ENCODE measurements around the gene ELP5. TPM values are rescaled to one million over a fixed set of nuclear protein-coding genes. Genes with fewer than 3 reads are reported as not detected.
A peak's percentile ranks its signal among the peaks of the same experiment; 100 is the strongest.

ELP5 gene
- polyA plus RNA-seq, 4 donors = 45.9 to 53.5 (median 48.1) TPM

DNA sequence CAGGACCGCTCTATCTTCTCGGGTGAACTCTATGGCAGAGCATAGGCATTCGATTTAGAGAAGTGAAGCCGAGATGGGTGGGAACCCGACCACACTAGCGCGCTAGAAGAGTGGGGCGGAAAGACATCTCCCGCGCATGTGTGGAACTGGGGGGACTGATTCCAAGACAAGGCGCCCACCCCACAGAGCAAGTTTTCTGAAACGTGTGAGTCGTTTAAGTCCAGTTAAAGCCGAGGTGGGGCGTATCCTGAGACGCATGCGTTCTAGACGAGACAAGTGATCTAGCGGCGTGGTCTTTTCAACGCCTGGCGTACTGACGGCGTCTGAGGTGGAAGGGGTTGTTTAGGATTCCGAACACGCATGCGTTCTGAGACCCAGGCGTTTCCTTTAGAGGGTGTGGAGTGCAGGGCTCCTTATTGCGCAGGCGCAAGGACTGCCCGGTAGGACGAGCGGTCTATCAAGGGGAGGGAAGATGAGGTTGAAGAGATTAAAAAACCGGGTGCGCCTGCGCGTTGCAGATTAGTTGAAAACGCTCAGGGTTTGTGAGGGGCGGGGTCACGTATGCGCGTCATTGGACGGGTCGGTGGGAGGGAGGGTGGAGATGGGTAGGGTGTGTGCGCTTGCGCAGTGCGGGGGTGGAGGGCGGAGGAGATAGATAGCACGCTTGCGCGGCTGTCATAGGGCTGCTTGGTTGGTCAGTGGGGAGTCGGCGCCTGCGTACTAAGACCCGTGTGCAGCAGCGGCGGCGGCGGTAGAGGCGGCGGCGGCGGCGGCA is 55.1 kb downstream of the ELP5 start, which contains the start of gene EIF5A:
Gene EIF5A, plus strand, starts transcription at position 718 of the 775 bp plus-strand sequence. CDS start 2,008 bp downstream, outside the sequence.
- DNase-seq (ENCODE audit: low read depth in 4 of 4, low spot score in 3 of 4) = peak; percentile 100

DNA sequence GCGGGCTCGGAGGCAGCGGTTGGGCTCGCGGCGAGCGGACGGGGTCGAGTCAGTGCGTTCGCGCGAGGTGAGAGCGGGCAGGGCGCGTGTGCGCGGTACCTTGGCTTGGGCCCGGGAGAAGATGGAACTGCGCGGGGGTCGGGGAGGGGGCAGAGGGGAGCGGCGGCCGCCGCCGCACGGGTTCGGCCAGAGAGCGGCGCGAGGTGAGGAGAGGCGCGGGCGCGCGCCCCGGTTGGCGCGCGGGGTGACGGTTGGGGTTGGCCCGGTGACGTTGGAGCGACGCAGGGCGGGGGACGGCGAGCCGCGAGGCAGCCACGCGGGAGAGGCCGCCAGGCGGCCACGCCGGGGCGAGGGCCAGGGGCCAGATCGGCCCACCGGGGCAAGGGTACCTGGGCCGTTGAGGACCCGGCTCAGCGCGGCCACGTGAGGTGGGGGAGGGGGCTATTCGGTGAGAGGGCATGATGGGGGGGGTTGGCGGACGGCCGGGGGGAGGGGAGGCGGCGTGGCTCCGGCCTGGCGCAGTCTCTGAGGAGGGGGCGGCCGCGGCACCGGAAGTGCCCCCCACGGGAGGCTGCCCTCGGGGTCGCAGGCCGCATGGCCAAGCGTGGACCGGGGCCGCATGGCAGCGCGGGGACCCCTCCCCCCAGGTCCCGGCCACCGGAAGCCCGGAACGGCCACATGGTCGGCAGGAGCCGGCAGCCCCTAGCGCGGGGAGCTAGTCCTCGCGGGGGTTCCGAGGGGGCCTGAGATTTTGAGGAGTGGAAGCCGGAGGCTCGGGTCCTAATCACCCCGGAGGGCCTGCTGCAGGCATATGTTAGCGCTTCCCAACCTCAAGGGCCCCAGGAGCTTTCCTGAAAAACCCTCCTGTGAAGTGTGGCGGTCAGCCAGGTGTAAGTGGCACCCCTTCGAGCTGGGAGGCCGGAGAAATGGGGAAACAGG is 55.9 kb downstream of the ELP5 start:
- DNase-seq (ENCODE audit: low read depth in 4 of 4, low spot score in 3 of 4) = no peak

DNA sequence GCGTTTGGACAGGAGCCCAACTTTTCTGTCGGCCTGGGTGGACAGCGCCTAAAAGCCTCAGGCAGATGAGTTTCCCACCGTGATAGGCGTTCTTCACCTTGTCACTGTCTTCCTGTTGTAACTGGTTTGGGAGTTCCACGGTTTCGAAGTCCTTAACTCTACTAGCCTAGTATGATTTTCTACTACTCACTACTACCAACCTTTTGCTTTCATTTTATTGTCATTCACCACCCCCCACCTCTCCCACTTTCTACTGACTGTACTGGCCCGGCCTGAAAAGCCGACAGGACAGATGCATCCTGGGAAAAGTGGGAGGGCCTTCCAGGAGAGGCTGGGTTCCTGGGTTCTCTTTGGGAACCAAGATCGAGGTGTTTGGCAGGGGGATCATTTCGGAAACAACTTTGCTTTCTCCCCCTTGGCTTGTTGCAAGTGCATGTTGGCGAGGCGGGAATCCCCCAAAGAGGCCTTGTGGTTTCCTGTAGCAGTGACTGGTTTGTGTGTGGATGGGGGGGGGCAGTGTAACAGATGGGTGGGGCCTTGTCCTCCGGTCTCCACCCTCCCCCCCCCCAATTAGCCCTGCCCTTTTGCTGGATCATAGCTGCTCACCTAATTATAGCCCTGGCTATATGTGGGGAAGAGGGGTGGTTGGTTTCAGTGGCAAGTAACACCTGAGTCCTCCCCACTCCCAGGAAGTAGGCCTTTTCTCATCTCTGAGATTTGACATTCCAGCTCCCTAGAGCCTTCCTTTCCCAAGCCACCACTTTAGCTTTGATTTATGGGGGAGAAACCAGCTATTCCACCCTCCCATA is 56.8 kb downstream of the ELP5 start:
- no peak for DNase-seq (ENCODE audit: low read depth in 4 of 4, low spot score in 3 of 4)

Other genes starting within 250 kb of the ELP5 start
- 100 to 1,000 TPM; 108 to 194 (median 188) TPM for gene RNASEK, start 239.6 kb upstream of the ELP5 start, polyA plus RNA-seq (ENCODE audit: insufficient read length in 4 of 4)
- gene BCL6B, start 229.2 kb upstream of the ELP5 start, polyA plus RNA-seq (ENCODE audit: insufficient read length in 4 of 4) = 10 to 100 TPM; 20.0 to 25.0 (median 23.9) TPM
- 1 to 10 TPM; 1.5 to 3.8 (median 3.0) TPM for gene SLC16A13, start 216.2 kb upstream of the ELP5 start, polyA plus RNA-seq (ENCODE audit: insufficient read length in 4 of 4)
- under 1 TPM; 0.37 to 0.93 (median 0.45) TPM for gene SLC16A11, start 208.1 kb upstream of the ELP5 start, polyA plus RNA-seq (ENCODE audit: insufficient read length in 4 of 4)
- 1 to 10 TPM in 3 of 4 donors, under 1 TPM in 1; 0.99 to 2.0 (median 1.1) TPM for gene CLEC10A, start 172.0 kb upstream of the ELP5 start, polyA plus RNA-seq (ENCODE audit: insufficient read length in 4 of 4)
- 1 to 10 TPM in 3 of 4 donors, under 1 TPM in 1; 0.92 to 2.0 (median 1.7) TPM for gene ASGR2, start 137.4 kb upstream of the ELP5 start, polyA plus RNA-seq (ENCODE audit: insufficient read length in 4 of 4)
- gene ASGR1, start 72.8 kb upstream of the ELP5 start, polyA plus RNA-seq (ENCODE audit: insufficient read length in 4 of 4) = 1 to 10 TPM; 3.9 to 7.9 (median 5.9) TPM
- 10 to 100 TPM; 25.8 to 50.7 (median 41.7) TPM for gene DLG4, start 32.4 kb upstream of the ELP5 start, polyA plus RNA-seq (ENCODE audit: insufficient read length in 4 of 4)
- 100 to 1,000 TPM; 318 to 561 (median 453) TPM for gene ACADVL, start 32.3 kb upstream of the ELP5 start, polyA plus RNA-seq (ENCODE audit: insufficient read length in 4 of 4)
- 10 to 100 TPM; 46.3 to 70.6 (median 51.4) TPM for gene DVL2, start 17.7 kb upstream of the ELP5 start, polyA plus RNA-seq (ENCODE audit: insufficient read length in 4 of 4)
- gene PHF23, start 12.8 kb upstream of the ELP5 start, polyA plus RNA-seq (ENCODE audit: insufficient read length in 4 of 4) = 10 to 100 TPM; 39.1 to 62.6 (median 52.5) TPM
- gene GABARAP, start 9.8 kb upstream of the ELP5 start, polyA plus RNA-seq (ENCODE audit: insufficient read length in 4 of 4) = 100 to 1,000 TPM; 327 to 487 (median 427) TPM
- gene CTDNEP1, start 481 bp upstream of the ELP5 start, polyA plus RNA-seq (ENCODE audit: insufficient read length in 4 of 4) = 100 to 1,000 TPM; 146 to 158 (median 156) TPM
- 10 to 100 TPM in 3 of 4 donors, 1 to 10 TPM in 1; 1.3 to 58.7 (median 50.8) TPM for gene CLDN7, start 10.3 kb downstream of the ELP5 start, polyA plus RNA-seq (ENCODE audit: insufficient read length in 4 of 4)
- 1 to 10 TPM; 1.5 to 2.8 (median 1.9) TPM for gene SLC2A4, start 29.5 kb downstream of the ELP5 start, polyA plus RNA-seq (ENCODE audit: insufficient read length in 4 of 4)
- gene YBX2, start 42.4 kb downstream of the ELP5 start, polyA plus RNA-seq (ENCODE audit: insufficient read length in 4 of 4) = 1 to 10 TPM; 1.9 to 4.1 (median 2.7) TPM
- gene EIF5A, start 55.4 kb downstream of the ELP5 start, polyA plus RNA-seq (ENCODE audit: insufficient read length in 4 of 4) = 100 to 1,000 TPM; 247 to 327 (median 311) TPM
- gene GPS2, start 63.1 kb downstream of the ELP5 start, polyA plus RNA-seq (ENCODE audit: insufficient read length in 4 of 4) = 100 to 1,000 TPM in 1 of 4 donors, 10 to 100 TPM in 3; 73.8 to 104 (median 90.1) TPM
- 10 to 100 TPM; 25.7 to 43.8 (median 27.8) TPM for gene NEURL4, start 77.1 kb downstream of the ELP5 start, polyA plus RNA-seq (ENCODE audit: insufficient read length in 4 of 4)
- gene ACAP1, start 84.3 kb downstream of the ELP5 start, polyA plus RNA-seq (ENCODE audit: insufficient read length in 4 of 4) = 10 to 100 TPM in 2 of 4 donors, 1 to 10 TPM in 2; 6.9 to 11.0 (median 8.8) TPM
- 10 to 100 TPM; 10.9 to 12.1 (median 11.6) TPM for gene KCTD11, start 99.9 kb downstream of the ELP5 start, polyA plus RNA-seq (ENCODE audit: insufficient read length in 4 of 4)
- gene TMEM95, start 102.9 kb downstream of the ELP5 start, polyA plus RNA-seq (ENCODE audit: insufficient read length in 4 of 4) = not detected
- gene TNK1, start 128.9 kb downstream of the ELP5 start, polyA plus RNA-seq (ENCODE audit: insufficient read length in 4 of 4) = 1 to 10 TPM in 3 of 4 donors, under 1 TPM in 1; 1.00 to 6.1 (median 5.2) TPM
- gene PLSCR3, start 142.3 kb downstream of the ELP5 start, polyA plus RNA-seq (ENCODE audit: insufficient read length in 4 of 4) = 10 to 100 TPM; 30.3 to 48.7 (median 39.6) TPM
- 10 to 100 TPM; 52.8 to 90.1 (median 80.5) TPM for gene TMEM256, start 151.9 kb downstream of the ELP5 start, polyA plus RNA-seq (ENCODE audit: insufficient read length in 4 of 4)
- 10 to 100 TPM; 21.4 to 55.8 (median 32.8) TPM for gene NLGN2, start 155.6 kb downstream of the ELP5 start, polyA plus RNA-seq (ENCODE audit: insufficient read length in 4 of 4)
- not detected for gene SPEM1, start 168.1 kb downstream of the ELP5 start, polyA plus RNA-seq (ENCODE audit: insufficient read length in 4 of 4)
- gene SPEM2, start 173.4 kb downstream of the ELP5 start, polyA plus RNA-seq (ENCODE audit: insufficient read length in 4 of 4) = under 1 TPM in 1 of 4 donors, not detected in 3; 0.18 TPM
- gene SPEM3, start 176.6 kb downstream of the ELP5 start, polyA plus RNA-seq (ENCODE audit: insufficient read length in 4 of 4) = not detected
- gene TMEM102, start 183.2 kb downstream of the ELP5 start, polyA plus RNA-seq (ENCODE audit: insufficient read length in 4 of 4) = 1 to 10 TPM; 1.1 to 4.8 (median 3.8) TPM
- 10 to 100 TPM in 1 of 4 donors, 1 to 10 TPM in 3; 5.6 to 17.1 (median 8.5) TPM for gene FGF11, start 187.3 kb downstream of the ELP5 start, polyA plus RNA-seq (ENCODE audit: insufficient read length in 4 of 4)
- 10 to 100 TPM in 2 of 4 donors, 1 to 10 TPM in 2; 9.0 to 15.1 (median 9.8) TPM for gene CHRNB1, start 192.8 kb downstream of the ELP5 start, polyA plus RNA-seq (ENCODE audit: insufficient read length in 4 of 4)
- 10 to 100 TPM; 36.1 to 46.1 (median 43.4) TPM for gene ZBTB4, start 227.4 kb downstream of the ELP5 start, polyA plus RNA-seq (ENCODE audit: insufficient read length in 4 of 4)
- gene SLC35G6, start 229.2 kb downstream of the ELP5 start, polyA plus RNA-seq (ENCODE audit: insufficient read length in 4 of 4) = under 1 TPM in 2 of 4 donors, not detected in 2; 0.12 to 0.46 TPM
- gene POLR2A, start 232.2 kb downstream of the ELP5 start, polyA plus RNA-seq (ENCODE audit: insufficient read length in 4 of 4) = 100 to 1,000 TPM; 105 to 159 (median 123) TPM